Subcutaneous adipose tissue (tissue), 4 donors: ENCODE measurements around the gene STIMATE. TPM values are rescaled to one million over a fixed set of nuclear protein-coding genes. Genes with fewer than 3 reads are reported as not detected.

Experiments used
- CTCF ChIP-seq: fragments of 450-650 bp; IDR thresholded peaks from one replicate; pipeline ENCODE4 v1.5.1; 2016; ENCODE audit warnings: low read depth, mild to moderate bottlenecking, control low read depth, antibody characterized with exemption, moderate library complexity
- total RNA-seq, 4 donors: library from RNA; depleted of rRNA; stranded (reverse); fragments of >200 nt; gene quantifications; one replicate each; pipeline ENCODE4 v1.1.0, GENCODE V29; 2016

Gene STIMATE
- total RNA-seq, 4 donors from 2014 or later = 21.4 to 32.0 (median 23.3) TPM

GRCh38 chr3:52819936-52820335 lies 77.4 kb downstream of the STIMATE start:
- TF ChIP-seq CTCF = no peak

GRCh38 chr3:52817860-52818259 lies 79.5 kb downstream of the STIMATE start:
- TF ChIP-seq CTCF = no peak

- no peak for TF ChIP-seq CTCF
Observed at GRCh38 chr3:52817221-52817620, 80.1 kb downstream of the STIMATE start.

- TF ChIP-seq CTCF = no peak
Observed at GRCh38 chr3:52816654-52817053, 80.7 kb downstream of the STIMATE start.

- TF ChIP-seq CTCF = no peak
Observed at GRCh38 chr3:52816199-52816598, 81.1 kb downstream of the STIMATE start.

- no peak for TF ChIP-seq CTCF
Observed at GRCh38 chr3:52813810-52814209, 83.5 kb downstream of the STIMATE start.

- TF ChIP-seq CTCF = no peak
Observed at GRCh38 chr3:52811452-52812011, 85.8 kb downstream of the STIMATE start.
